CD4-positive, alpha-beta T cell (primary cell): ENCODE data around the gene SLC35A5. TPM values are rescaled to one million over a fixed set of nuclear protein-coding genes. Genes with fewer than 3 reads are reported as not detected.

ENCODE experiments used
- ATAC-seq: fragments of 200-7000 bp; cut with Tn5 transposase; one replicate; pipeline ENCODE4 v1.10.0; 2022; ENCODE audit warnings: mild to moderate bottlenecking; ENCODE audit not compliant: poor library complexity
- CTCF ChIA-PET: fragments of 350-600 bp; sonication (Branson Sonifier 250); formaldehyde crosslinking; loops from one replicate; lab custom pipeline; 2021; ENCODE audit warnings: antibody characterized with exemption, inconsistent platforms; lab: Charles Lee
- POLR2A ChIA-PET: fragments of 350-600 bp; sonication (Branson Sonifier 250); formaldehyde crosslinking; loops from one replicate; lab custom pipeline; 2021; ENCODE audit warnings: antibody characterized with exemption, inconsistent platforms; lab: Charles Lee
- DNase-seq, 14 experiments: peaks; one replicate each; pipeline ENCODE4 v3.0.0-alpha.2; 2013 to 2020; ENCODE audit warnings: mixed read lengths in 2 of 14
- H3K27ac ChIP-seq, 2 donors: one replicate each; pipeline versions ENCODE4 v1.5.1 to v1.7.0; 2013; ENCODE audit warnings: low read length in 2 of 2, low read depth in 1 of 2, mild to moderate bottlenecking in 1 of 2
- H3K27me3 ChIP-seq, 2 experiments: 1 replicate in 1 of 2; 2 replicates in 1 of 2; pipeline versions ENCODE4 v1.6.1 to v1.7.0; 2013; ENCODE audit warnings: low read length in 2 of 2, control low read depth in 1 of 2, mild to moderate bottlenecking in 1 of 2, moderate library complexity in 1 of 2; ENCODE audit not compliant: insufficient read depth in 2 of 2, control insufficient read depth in 1 of 2
- H3K36me3 ChIP-seq: one replicate; pipeline ENCODE4 v1.6.1; 2013; ENCODE audit warnings: low read length, control low read depth; ENCODE audit not compliant: insufficient read depth
- H3K4me1 ChIP-seq: one replicate; pipeline ENCODE4 v1.6.1; 2013; ENCODE audit warnings: low read length, control low read depth; ENCODE audit not compliant: insufficient read depth
- H3K4me3 ChIP-seq: one replicate; pipeline ENCODE4 v1.5.1; 2013; ENCODE audit warnings: mild to moderate bottlenecking, low read length, moderate library complexity
- H3K9me3 ChIP-seq, 2 experiments: 1 replicate in 1 of 2; 2 replicates in 1 of 2; pipeline versions ENCODE4 v1.6.1 to v1.7.0; 2013; ENCODE audit warnings: low read length in 2 of 2, mild to moderate bottlenecking in 2 of 2, control low read depth in 1 of 2, moderate library complexity in 1 of 2; ENCODE audit not compliant: control insufficient read depth in 1 of 2, insufficient read depth in 1 of 2
- H3K27ac Mint-ChIP-seq: one replicate; pipeline ENCODE4 v1.8.0; 2020; ENCODE audit warnings: mixed read lengths
- H3K27me3 Mint-ChIP-seq: one replicate; pipeline ENCODE4 v1.8.0; 2021; ENCODE audit warnings: mixed read lengths
- H3K36me3 Mint-ChIP-seq: one replicate; pipeline ENCODE4 v1.8.0; 2021; ENCODE audit warnings: low read depth, mixed read lengths
- H3K4me1 Mint-ChIP-seq: one replicate; pipeline ENCODE4 v1.8.0; 2021; ENCODE audit warnings: low read depth, mixed read lengths
- H3K4me3 Mint-ChIP-seq: one replicate; pipeline ENCODE4 v1.8.0; 2020; ENCODE audit warnings: mild to moderate bottlenecking, mixed read lengths
- H3K9me3 Mint-ChIP-seq: one replicate; pipeline ENCODE4 v1.8.0; 2020; ENCODE audit warnings: mixed read lengths
- intact Hi-C, 2 experiments: fragments of 100-400 bp; cut with DNase I in 1 of 2; cut with micrococcal nuclease in 1 of 2; formaldehyde crosslinking; loops; one replicate each; pipeline versions ENCODE4 v1.15.1 to v1.9.0; 2023 to 2025; cut with DNase I, micrococcal nuclease
- total RNA-seq, 174 experiments: library from RNA in 2 of 174; stranded (reverse) in 2 of 174; gene quantifications; one replicate each; pipeline ENCODE4 v1.2.3 and lab custom pipeline; 2021 to 2026
- TF ChIP-seq, protein P1 (sequence below): fragments of 200-600 bp; IDR thresholded peaks from one replicate; pipeline ENCODE4 v1.8.0; 2022; ENCODE audit warnings: antibody characterized with exemption, mild to moderate bottlenecking

Gene SLC35A5
- total RNA-seq, 2 experiments from 2014 or later: 4.6 to 7.3 TPM

DNA sequence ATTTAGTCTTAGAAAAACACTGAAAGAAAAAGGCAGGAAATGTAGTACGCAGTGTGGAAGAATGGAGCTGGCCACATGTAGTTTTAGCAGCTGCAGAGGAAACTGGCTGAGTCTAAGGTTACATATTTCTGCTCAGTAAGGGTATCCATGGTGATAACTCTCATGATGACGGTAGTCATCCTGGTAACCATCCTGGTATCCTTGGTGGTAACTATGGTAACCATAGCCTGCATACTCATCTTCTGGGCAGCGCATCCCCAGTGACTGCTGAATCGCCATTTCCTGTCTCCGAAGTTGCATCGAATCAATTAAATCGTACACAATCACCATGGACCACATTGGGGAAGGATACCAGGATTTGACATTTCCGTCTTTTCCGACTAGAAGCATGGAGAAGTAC is 43.4 kb downstream of the SLC35A5 start:
- DNase-seq (no peak), ATAC-seq (no peak)
- CTCF ChIA-PET: no interaction called here
- H3K4me1 ChIP-seq: no peaks in the 10 kb centered on the region
- Mint-ChIP-seq H3K36me3 (no peaks in the 10 kb centered on the region), H3K4me1 (no peaks in the 10 kb centered on the region), H3K27ac (no peak overlapping the region), H3K27me3 (peaks cover 22% of the 10 kb centered on the region), H3K4me3 (no peak overlapping the region), H3K9me3 (no peaks in the 10 kb centered on the region)
- no peak overlapping the region for H3K27ac ChIP-seq
- intact Hi-C loops: no loop called here
- H3K9me3 ChIP-seq: no peaks in the 10 kb centered on the region
- H3K4me3 ChIP-seq: no peak overlapping the region
- TF ChIP-seq, protein P1, sequence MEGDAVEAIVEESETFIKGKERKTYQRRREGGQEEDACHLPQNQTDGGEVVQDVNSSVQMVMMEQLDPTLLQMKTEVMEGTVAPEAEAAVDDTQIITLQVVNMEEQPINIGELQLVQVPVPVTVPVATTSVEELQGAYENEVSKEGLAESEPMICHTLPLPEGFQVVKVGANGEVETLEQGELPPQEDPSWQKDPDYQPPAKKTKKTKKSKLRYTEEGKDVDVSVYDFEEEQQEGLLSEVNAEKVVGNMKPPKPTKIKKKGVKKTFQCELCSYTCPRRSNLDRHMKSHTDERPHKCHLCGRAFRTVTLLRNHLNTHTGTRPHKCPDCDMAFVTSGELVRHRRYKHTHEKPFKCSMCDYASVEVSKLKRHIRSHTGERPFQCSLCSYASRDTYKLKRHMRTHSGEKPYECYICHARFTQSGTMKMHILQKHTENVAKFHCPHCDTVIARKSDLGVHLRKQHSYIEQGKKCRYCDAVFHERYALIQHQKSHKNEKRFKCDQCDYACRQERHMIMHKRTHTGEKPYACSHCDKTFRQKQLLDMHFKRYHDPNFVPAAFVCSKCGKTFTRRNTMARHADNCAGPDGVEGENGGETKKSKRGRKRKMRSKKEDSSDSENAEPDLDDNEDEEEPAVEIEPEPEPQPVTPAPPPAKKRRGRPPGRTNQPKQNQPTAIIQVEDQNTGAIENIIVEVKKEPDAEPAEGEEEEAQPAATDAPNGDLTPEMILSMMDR: no peak
- POLR2A ChIA-PET: no interaction called here
- peaks cover 0 to 9% of the 10 kb centered on the region in 2 experiments for H3K27me3 ChIP-seq
- no peaks in the 10 kb centered on the region for H3K36me3 ChIP-seq

DNA sequence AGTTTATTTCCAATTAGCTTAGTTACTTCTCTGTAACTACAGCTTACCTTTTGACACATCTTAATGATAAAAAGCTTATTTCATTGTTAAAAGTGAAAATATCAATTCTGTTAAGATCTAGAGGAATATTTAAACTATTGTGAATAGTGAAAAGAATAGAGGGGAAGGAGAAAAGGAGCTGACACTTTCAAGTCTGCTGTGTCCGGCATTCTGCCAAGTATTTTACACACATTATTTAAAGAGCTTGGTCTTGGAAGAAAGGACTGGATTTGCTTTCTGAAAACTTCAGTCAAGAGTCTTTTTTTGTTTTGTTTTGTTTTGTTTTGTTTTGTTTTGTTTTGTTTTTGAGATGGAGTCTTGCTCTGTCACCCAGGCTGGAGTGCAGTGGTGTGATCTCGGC is 44.3 kb downstream of the SLC35A5 start:
- no peak for DNase-seq
- Histone ChIP-seq H3K27ac (no peak overlapping the region), H3K4me1 (no peaks in the 10 kb centered on the region), H3K36me3 (no peaks in the 10 kb centered on the region), H3K27me3 (peaks cover 0 to 9% of the 10 kb centered on the region in 2 experiments), H3K4me3 (no peak overlapping the region), H3K9me3 (no peaks in the 10 kb centered on the region)
- no peak for ATAC-seq
- POLR2A ChIA-PET: no interaction called here
- no peaks in the 10 kb centered on the region for H3K4me1 Mint-ChIP-seq
- H3K27me3 Mint-ChIP-seq: peaks cover 24% of the 10 kb centered on the region
- H3K4me3 Mint-ChIP-seq: no peak overlapping the region
- CTCF ChIA-PET: no interaction called here
- TF ChIP-seq, protein P1: no peak
- no peaks in the 10 kb centered on the region for H3K36me3 Mint-ChIP-seq
- H3K9me3 Mint-ChIP-seq: no peaks in the 10 kb centered on the region
- intact Hi-C loops: no loop called here
- H3K27ac Mint-ChIP-seq: no peak overlapping the region

DNA sequence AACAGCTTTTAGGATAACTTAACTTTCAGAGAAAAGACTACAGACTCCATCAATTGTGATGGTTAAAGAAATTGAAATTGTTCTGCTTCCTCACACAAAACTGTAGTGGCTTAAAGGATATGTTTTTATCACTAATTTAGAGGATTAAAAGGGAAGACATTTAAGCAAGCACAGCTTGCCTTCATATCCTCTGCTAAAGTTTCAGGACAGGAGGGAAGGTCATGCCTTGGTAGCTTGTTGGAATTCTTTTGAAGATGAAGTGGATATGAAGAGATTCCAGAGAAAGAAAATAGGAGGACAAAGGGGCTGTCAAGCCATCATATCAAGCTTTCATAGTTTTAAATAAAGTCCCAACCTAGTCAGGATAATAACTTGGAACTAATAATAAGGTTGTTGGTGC is 46.0 kb downstream of the SLC35A5 start:
- H3K27me3 ChIP-seq: peaks cover 0 to 9% of the 10 kb centered on the region in 2 experiments
- no peaks in the 10 kb centered on the region for H3K4me1 Mint-ChIP-seq
- peaks cover 29% of the 10 kb centered on the region for H3K27me3 Mint-ChIP-seq
- H3K4me3 ChIP-seq: no peak overlapping the region
- H3K36me3 ChIP-seq: no peaks in the 10 kb centered on the region
- POLR2A ChIA-PET: no interaction called here
- DNase-seq: no peak
- no peaks in the 10 kb centered on the region for H3K9me3 ChIP-seq
- H3K36me3 Mint-ChIP-seq: no peaks in the 10 kb centered on the region
- TF ChIP-seq, protein P1: no peak
- no peak for ATAC-seq
- H3K4me3 Mint-ChIP-seq: no peak overlapping the region
- H3K27ac ChIP-seq: no peak overlapping the region
- no peaks in the 10 kb centered on the region for H3K4me1 ChIP-seq
- H3K27ac Mint-ChIP-seq: no peak overlapping the region
- no peaks in the 10 kb centered on the region for H3K9me3 Mint-ChIP-seq
- intact Hi-C loops: no loop called here
- CTCF ChIA-PET: no interaction called here
